ENCODE data around the gene DNAH1.

- no peak for TF ChIP-seq CTCF (IDR thresholded peaks at IDR 0.05)
- no peak for TF ChIP-seq POLR2A (IDR thresholded peaks at IDR 0.05)
Observed at GRCh38 chr3:52315006-52315405, 1.1 kb upstream of the DNAH1 start.
